Uterus (tissue), 4 donors: ENCODE data around the gene NDUFB10. TPM values are rescaled to one million over a fixed set of nuclear protein-coding genes. Genes with fewer than 3 reads are reported as not detected.

Source experiments
- DNase-seq, 2 donors: peaks; one replicate each; pipeline ENCODE4 v3.0.0-alpha.2; 2019 to 2020
- H3K27ac ChIP-seq, 2 donors: fragments of 200-600 bp; sonication (generic); 1 replicate in 1 of 2; 2 replicates in 1 of 2; pipeline ENCODE4 v1.5.1; 2016 to 2018
- H3K27me3 ChIP-seq, 2 donors: fragments of 200-600 bp; sonication (generic); one replicate each; pipeline ENCODE4 v1.5.1; 2018 to 2019; ENCODE audit warnings: control low read depth in 1 of 2
- H3K36me3 ChIP-seq, 2 donors: fragments of 200-600 bp; sonication (generic); one replicate each; pipeline ENCODE4 v1.5.1; 2019; ENCODE audit warnings: control low read depth in 1 of 2
- H3K4me1 ChIP-seq, 2 donors: fragments of 200-600 bp; sonication (generic); one replicate each; pipeline ENCODE4 v1.5.1; 2018 to 2019; ENCODE audit warnings: control low read depth in 1 of 2
- H3K4me3 ChIP-seq, 2 donors: fragments of 200-600 bp; sonication (generic); 1 replicate in 1 of 2; 2 replicates in 1 of 2; pipeline ENCODE4 v1.5.1; 2018 to 2019; ENCODE audit warnings: mild to moderate bottlenecking in 1 of 2
- H3K9me3 ChIP-seq, 2 donors: fragments of 200-600 bp; sonication (generic); one replicate each; pipeline ENCODE4 v1.5.1; 2019; ENCODE audit warnings: control low read depth in 1 of 2
- POLR2A ChIP-seq, 2 donors: fragments of 450-650 bp; IDR thresholded peaks; one replicate each; pipeline ENCODE4 v1.6.1; 2016; ENCODE audit warnings: antibody characterized with exemption in 2 of 2, mild to moderate bottlenecking in 1 of 2, moderate library complexity in 1 of 2
- intact Hi-C: fragments of 100-400 bp; cut with DNase I; formaldehyde crosslinking; loops from one replicate; pipeline ENCODE4 v1.15.1; 2023; ENCODE audit warnings: low total_unique reads
- total RNA-seq, 4 donors: library from RNA; depleted of rRNA in 3 of 4; stranded (reverse); fragments of >200 nt in 3 of 4; gene quantifications; one replicate each; pipeline versions ENCODE4 v1.1.0 to v1.2.4, GENCODE V29; 2014 to 2023
- TF ChIP-seq, protein P1 (sequence below), 4 experiments: fragments of 200-600 bp in 2 of 4; fragments of 450-650 bp in 2 of 4; sonication (generic) in 2 of 4; IDR thresholded peaks; one replicate each; pipeline ENCODE4 v1.5.1; 2016 to 2019; ENCODE audit warnings: antibody characterized with exemption in 4 of 4, mild to moderate bottlenecking in 2 of 4, moderate library complexity in 1 of 4
- donor health status: DM: yes; HTN: yes; CAD: no.

Gene NDUFB10
- total RNA-seq, 4 donors from 2014 or later = 50.1 to 532 (median 78.0) TPM

DNA sequence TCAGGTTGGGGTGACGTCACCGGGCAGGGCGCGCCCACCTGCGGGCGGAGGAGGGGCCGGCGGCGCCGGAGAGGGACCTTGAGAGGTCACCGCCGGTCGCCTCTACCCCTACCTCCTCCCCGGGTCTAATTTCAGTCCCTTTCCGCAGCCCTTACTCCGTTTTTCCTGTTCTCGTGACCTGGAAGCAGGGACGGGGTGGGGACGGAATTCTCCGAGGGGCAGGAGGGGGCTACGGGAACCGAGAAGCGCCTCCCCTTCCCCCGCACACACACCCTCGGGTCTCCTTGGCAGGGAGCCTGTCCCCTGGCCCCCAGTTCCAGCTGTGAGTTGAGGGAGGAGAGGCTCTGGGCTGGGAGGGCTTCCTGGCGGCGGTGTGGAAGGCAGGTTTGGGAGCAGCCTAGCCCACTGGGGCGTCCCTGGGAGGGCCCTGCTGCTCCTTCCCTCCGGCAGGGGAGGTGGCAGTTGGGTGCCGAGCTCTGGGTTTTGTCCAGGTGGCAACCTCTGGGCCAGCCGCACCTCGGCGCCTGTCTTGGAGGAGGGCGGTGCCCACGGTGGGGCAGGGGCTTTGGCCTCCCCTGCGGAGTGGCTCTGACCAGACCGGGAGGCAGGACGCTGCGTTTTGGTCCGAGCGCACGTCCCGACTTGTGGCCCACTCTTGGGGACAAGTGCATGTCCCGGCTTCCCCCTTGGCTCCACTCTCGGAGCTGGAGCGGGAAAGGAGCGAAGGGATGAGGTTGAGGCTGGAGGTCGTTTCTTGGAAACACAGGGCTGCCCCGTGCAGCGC is 31.2 kb downstream of the NDUFB10 start:
- H3K4me3 ChIP-seq = no peak overlapping the region
- TF ChIP-seq POLR2A (IDR thresholded peaks at IDR 0.05) = no peak
- TF ChIP-seq, protein P1, sequence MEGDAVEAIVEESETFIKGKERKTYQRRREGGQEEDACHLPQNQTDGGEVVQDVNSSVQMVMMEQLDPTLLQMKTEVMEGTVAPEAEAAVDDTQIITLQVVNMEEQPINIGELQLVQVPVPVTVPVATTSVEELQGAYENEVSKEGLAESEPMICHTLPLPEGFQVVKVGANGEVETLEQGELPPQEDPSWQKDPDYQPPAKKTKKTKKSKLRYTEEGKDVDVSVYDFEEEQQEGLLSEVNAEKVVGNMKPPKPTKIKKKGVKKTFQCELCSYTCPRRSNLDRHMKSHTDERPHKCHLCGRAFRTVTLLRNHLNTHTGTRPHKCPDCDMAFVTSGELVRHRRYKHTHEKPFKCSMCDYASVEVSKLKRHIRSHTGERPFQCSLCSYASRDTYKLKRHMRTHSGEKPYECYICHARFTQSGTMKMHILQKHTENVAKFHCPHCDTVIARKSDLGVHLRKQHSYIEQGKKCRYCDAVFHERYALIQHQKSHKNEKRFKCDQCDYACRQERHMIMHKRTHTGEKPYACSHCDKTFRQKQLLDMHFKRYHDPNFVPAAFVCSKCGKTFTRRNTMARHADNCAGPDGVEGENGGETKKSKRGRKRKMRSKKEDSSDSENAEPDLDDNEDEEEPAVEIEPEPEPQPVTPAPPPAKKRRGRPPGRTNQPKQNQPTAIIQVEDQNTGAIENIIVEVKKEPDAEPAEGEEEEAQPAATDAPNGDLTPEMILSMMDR (IDR thresholded peaks at IDR 0.05) = no peak
- peaks cover 14 to 20% of the 10 kb centered on the region in 2 donors for H3K27me3 ChIP-seq
- intact Hi-C loops = no loop called here
- H3K27ac ChIP-seq = no peak overlapping the region
- peaks cover 0 to 16% of the 10 kb centered on the region in 2 donors for H3K4me1 ChIP-seq
- DNase-seq = no peak
- H3K9me3 ChIP-seq = no peaks in the 10 kb centered on the region
- H3K36me3 ChIP-seq = no peaks in the 10 kb centered on the region

DNA sequence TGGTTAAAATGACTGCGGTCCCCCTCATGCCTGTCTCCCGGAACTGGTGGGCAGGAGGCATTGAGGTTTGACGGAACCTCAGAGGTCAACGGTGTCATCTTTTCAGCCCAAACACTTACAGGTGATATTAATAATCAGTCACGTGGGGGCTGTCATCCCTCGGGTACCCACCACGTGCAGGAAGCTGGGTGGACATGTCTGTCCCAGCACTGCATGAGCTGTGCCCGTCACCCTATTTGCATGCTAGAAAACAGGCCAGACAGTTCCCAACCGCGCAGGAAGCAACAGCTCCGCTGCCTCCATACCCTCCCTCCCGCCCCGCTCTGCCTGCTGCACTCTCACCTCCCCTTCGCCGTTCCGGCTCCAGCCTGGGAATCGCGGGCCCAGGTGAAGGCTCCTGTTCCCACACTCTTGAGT is 31.8 kb downstream of the NDUFB10 start:
- no peaks in the 10 kb centered on the region for H3K9me3 ChIP-seq
- H3K27ac ChIP-seq = no peak overlapping the region
- peaks cover 0 to 16% of the 10 kb centered on the region in 2 donors for H3K4me1 ChIP-seq
- intact Hi-C loops = no loop called here
- peaks cover 14 to 20% of the 10 kb centered on the region in 2 donors for H3K27me3 ChIP-seq
- TF ChIP-seq, protein P1 (IDR thresholded peaks at IDR 0.05) = no peak
- no peak for TF ChIP-seq POLR2A (IDR thresholded peaks at IDR 0.05)
- H3K4me3 ChIP-seq = no peak overlapping the region
- DNase-seq = no peak
- no peaks in the 10 kb centered on the region for H3K36me3 ChIP-seq

DNA sequence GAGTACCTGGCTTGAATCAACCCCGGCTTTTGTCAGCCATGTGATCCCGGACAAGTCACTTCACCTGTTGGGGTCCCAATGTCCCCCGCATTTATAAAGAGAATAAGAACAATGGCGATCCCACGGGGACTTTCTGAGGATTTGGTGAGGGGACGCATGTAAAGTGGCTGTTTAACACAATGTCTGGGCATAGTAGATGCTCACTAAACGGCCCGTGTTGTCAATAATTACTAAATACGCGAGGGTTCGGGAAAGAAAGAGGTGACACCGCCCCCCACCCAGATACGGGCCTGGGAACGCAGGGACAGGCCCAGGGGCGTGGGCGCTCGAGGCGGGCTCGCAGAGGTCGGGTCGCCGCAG is 32.2 kb downstream of the NDUFB10 start:
- no peak overlapping the region for H3K27ac ChIP-seq
- intact Hi-C loops = no loop called here
- peaks cover 14 to 20% of the 10 kb centered on the region in 2 donors for H3K27me3 ChIP-seq
- H3K9me3 ChIP-seq = no peaks in the 10 kb centered on the region
- TF ChIP-seq POLR2A (IDR thresholded peaks at IDR 0.05) = no peak
- TF ChIP-seq, protein P1 (IDR thresholded peaks at IDR 0.05) = no peak
- peaks cover 0 to 16% of the 10 kb centered on the region in 2 donors for H3K4me1 ChIP-seq
- no peaks in the 10 kb centered on the region for H3K36me3 ChIP-seq
- DNase-seq = no peak
- H3K4me3 ChIP-seq = peak overlapping the region in 1 of 2 donors; percentile 7

DNA sequence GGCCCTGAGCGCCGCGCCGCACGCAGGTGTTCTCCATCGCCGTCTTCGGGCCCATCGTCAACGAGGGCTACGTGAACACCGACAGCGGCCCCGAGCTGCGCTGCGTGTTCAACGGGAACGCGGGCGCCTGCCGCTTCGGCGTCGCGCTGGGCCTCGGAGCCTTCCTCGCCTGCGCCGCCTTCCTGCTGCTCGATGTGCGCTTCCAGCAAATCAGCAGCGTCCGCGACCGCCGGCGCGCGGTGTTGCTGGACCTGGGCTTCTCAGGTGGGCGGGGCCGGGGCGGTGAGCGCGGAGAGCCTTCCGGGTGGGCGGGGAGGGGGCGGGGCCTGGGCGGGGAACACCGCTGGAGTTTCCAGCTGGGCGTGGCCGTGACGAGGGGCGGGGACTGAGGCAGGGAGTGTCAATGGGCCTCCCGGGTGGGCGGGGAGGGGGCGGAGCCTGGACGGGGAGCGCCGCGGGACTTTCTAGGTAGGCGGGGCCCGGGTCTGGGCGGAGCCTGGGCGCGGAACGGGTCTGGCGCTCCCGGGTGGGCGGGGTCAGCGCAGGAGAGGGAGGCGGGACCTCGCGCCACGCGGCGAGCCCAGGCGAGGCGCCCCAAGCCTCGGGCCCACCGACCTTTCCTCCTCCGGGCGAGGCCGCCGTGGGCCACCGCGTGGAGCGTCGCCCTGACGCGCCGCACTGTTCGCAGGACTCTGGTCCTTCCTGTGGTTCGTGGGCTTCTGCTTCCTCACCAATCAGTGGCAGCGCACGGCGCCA is 32.8 kb downstream of the NDUFB10 start:
- peak overlapping the region in 1 of 2 donors; percentile 7 for H3K4me3 ChIP-seq
- no peaks in the 10 kb centered on the region for H3K36me3 ChIP-seq
- TF ChIP-seq, protein P1 (IDR thresholded peaks at IDR 0.05) = no peak
- TF ChIP-seq POLR2A (IDR thresholded peaks at IDR 0.05) = peak in 1 of 2 donors; percentile 19
- H3K27me3 ChIP-seq = peaks cover 14 to 20% of the 10 kb centered on the region in 2 donors
- no peak overlapping the region for H3K27ac ChIP-seq
- intact Hi-C loops = no loop called here
- peaks cover 0 to 16% of the 10 kb centered on the region in 2 donors for H3K4me1 ChIP-seq
- H3K9me3 ChIP-seq = no peaks in the 10 kb centered on the region
- peak; percentile 83 to 84 for DNase-seq
